Measurements from ENCODE around the gene GRIK4.

GRIK4 gene

GRCh38 chr11:120735035-120735434 is 223.5 kb downstream of the GRIK4 start:
- no peak overlapping the region for H3K4me3 ChIP-seq (ENCODE audit: low read length)
- no peak for DNase-seq (ENCODE audit: low read depth)
- no peak for TF ChIP-seq CTCF (conservative IDR thresholded peaks at IDR 0.05; ENCODE audit: low read length)

- no peak for TF ChIP-seq CTCF (conservative IDR thresholded peaks at IDR 0.05; ENCODE audit: low read length)
- H3K4me3 ChIP-seq (ENCODE audit: low read length) = no peak overlapping the region
- DNase-seq (ENCODE audit: low read depth) = no peak
These were observed 227.0 kb downstream of the GRIK4 start for GRCh38 chr11:120738516-120739046.

- H3K4me3 ChIP-seq (ENCODE audit: low read length) = no peak overlapping the region
- no peak for TF ChIP-seq CTCF (conservative IDR thresholded peaks at IDR 0.05; ENCODE audit: low read length)
- no peak for DNase-seq (ENCODE audit: low read depth)
These were observed 228.2 kb downstream of the GRIK4 start for GRCh38 chr11:120739780-120740179.

GRCh38 chr11:120740380-120740779 is 228.8 kb downstream of the GRIK4 start:
- no peak overlapping the region for H3K4me3 ChIP-seq (ENCODE audit: low read length)
- no peak for TF ChIP-seq CTCF (conservative IDR thresholded peaks at IDR 0.05; ENCODE audit: low read length)
- no peak for DNase-seq (ENCODE audit: low read depth)

GRCh38 chr11:120744016-120744994 is 232.8 kb downstream of the GRIK4 start:
- no peak overlapping the region for H3K4me3 ChIP-seq (ENCODE audit: low read length)
- DNase-seq (ENCODE audit: low read depth) = no peak
- no peak; the same call in 1 of the 2 replicates for TF ChIP-seq CTCF (conservative IDR thresholded peaks at IDR 0.05; ENCODE audit: low read length)

- H3K4me3 ChIP-seq (ENCODE audit: low read length) = no peak overlapping the region
- TF ChIP-seq CTCF (conservative IDR thresholded peaks at IDR 0.05; ENCODE audit: low read length) = no peak
- DNase-seq (ENCODE audit: low read depth) = no peak
These were observed 234.8 kb downstream of the GRIK4 start for GRCh38 chr11:120746376-120746775.
